HG03095 (cell line): ENCODE measurements around the gene MYOM1.
A peak's percentile ranks its signal among the peaks of the same experiment; 100 is the strongest.

Experiments used
- ATAC-seq: cut with Tn5 transposase; IDR thresholded peaks from one replicate; pipeline ENCODE4 v1.9.1; 2021; ENCODE audit warnings: moderate library complexity; ENCODE audit not compliant: unreplicated experiment

Gene MYOM1

DNA sequence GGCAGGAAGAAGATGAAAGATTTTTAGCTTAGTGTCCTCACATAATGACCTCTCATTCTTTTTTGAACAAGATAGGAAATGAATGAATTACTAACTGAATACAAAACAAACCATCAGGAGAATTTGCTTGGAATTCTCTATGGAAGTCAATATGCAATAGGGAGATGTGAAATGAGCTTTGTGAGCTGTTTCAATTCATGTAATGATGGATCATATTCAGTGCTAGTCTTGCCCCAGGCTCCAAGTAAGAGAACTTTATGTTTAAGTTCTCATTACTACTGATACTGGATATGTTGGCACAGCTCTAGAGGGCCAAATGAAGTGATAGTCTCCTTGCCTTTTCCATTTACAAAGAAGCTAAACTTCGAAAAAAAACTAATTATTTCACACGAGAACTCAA lies 29.2 kb downstream of the MYOM1 start:
- no peak for ATAC-seq

DNA sequence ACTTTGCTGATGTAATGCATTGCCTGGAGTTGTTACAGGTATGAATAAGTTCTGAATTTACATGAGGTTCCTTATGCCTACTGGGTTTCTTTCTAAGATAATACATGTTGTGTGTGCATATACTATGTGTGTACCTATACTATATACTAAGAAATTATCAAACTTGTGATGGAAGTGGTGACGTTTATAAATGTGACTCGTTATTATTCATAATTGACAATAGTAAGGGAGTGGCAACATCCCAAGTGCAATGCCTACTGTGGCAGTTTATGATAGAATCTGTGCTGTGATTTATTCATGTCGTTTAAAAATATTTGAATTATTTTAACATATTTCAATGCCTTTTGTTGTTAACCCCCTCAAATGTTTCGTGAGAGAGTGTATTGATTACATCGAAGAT lies 29.9 kb downstream of the MYOM1 start:
- no peak for ATAC-seq

DNA sequence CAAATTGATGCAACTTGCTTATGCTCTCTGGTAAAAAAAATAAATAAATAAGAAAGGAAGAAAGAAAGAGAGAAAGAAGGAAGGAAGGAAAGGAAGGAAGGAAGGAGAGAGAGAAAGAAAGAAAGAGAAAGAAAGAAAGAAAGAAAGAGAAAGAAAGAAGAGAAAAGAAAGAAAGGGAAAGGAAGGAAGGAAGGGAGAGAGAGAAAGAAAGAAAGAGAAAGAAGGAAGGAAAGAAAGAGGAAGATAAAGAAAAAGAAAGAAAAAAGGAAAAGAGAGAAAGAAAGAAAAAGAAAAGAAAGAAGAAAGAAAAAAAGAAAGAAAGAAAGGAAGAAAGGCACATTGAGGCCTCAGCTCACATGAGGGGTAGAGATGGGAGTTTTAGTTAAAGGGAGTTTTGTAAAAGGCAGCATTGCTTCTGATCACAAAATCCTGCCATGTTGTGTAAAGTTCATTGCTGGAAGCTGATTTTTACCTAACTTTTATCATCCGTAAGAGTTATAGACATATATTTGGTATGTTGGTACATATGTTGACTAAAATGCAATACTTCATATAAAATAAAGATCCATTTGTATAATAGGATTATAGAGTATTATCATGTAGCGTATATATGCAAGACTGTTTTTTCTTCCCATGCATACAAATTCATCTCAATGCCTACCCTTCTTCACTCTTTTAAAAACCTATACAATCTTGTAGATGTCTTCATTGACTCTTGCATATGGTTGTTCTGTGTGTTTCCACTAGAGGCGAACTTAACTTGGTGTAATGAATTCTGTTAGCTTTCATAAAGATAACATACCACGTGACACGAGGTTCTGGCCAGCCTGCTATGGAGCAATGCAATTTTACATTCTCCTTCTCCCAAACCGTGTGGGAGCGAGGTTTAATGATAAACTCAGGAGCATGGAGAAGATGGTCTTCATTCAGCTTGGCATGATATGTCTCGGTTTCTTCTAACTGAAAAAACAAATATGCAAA lies 32.8 kb downstream of the MYOM1 start:
- no peak for ATAC-seq

DNA sequence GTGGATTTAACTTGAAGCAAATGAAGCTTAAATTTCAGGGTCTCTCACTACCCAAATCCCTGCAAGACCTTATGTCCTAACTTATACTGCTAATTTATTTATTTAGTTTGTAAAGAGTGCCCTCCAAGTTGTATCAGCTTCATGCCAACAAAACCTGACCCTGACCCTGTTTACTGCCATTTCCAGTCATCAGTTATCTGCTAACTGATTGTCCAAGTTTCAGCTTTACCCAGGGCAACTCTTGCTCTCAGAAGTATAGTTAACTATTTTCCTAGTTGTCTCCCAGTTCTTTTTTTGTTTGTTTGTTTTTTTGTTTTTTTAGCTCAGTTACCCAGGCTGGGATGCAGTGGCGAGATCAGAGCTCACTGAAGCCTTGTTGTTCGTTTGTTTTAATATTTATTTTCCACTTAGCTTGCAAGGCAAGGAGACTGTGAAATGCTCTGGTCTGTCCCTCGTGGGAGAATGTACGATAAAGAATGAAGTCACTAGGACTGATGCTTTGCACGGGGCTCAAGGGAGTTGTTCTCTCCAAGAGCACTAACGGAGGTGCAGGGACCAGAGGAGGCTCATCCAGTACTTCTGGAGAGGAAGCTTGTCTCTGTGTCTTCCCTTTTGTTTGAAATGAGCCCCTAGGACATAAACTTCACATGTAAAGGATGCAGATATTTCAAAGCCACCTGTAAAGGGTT lies 35.3 kb downstream of the MYOM1 start:
- no peak for ATAC-seq

DNA sequence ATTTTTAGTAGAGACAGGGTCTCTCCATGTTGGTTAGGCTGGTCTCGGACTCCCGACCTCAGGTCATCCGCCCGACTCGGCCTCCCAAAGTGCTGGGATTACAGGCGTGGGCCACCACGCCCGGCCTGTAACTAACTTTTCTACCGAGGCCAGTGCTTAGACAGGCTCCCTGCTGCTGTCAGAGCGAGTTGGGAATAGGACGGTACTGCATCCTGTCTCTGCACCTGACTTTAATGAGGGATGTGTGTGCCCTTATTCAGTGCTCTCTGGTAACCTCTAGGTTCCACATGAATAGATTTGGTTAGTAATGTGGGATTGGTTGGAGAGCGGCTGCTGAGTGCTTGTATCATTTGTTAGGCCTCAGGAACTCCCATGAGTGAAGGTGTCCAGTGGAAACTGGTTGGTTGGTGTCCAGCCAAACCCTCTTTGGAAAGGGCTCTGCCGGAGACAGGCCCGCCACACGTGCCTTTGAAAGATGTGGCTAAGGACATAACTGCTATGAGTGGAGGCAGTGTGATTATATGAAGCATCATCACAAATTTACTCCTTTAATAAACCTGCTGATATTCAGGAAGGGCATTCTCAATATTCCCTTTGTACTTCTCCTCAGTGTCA lies 36.6 kb downstream of the MYOM1 start:
- no peak for ATAC-seq

DNA sequence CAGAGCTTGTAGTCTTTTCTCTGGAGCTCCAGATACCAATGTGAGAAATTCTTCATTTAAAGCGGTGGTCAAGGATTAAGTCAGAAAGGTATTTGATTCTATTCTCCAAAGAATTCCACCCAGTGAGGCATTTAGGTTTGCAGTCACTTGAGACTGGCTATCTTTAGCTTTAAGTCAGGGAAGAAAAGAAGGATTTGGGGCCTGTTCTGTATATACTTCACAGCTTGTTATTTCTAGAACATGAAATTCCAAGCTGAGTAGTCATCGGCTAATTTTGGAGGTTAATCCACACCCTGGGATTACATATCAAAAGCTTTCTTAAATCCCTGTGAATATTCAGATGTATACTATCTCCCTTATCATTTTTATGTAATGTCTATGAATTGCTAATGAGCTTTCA lies 39.4 kb downstream of the MYOM1 start:
- no peak for ATAC-seq

DNA sequence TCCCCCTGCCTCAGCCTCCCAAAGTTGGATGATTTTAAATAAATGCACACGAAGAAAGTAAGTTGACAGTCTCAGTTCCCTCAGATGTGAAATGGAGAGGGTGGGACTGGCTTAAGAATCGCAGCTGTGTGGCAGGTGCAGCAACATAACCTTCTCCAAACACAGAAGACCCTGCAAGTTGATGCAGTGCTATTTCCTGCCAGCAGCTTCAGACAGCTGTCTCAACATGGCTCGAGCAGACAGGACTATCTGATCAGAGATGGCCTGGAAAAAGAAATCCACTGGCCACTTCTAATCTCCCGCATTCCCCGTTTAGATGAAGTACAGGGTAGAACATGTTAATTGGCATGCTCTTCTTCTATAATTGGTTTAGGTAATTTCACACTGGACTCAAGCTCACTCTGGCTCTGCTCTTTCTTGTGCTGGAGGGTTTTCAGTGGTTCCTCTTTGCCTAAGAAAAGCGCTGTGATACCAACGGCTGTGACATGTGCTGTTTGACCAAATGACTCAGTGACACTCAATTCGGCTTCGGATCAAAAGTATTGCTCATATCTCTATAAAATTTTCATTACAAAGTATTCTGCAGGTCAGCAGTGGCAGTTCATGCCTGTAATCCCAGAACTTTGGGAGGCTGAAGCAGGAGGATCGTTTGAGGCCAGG lies 40.2 kb downstream of the MYOM1 start:
- peak; percentile 49 for ATAC-seq

DNA sequence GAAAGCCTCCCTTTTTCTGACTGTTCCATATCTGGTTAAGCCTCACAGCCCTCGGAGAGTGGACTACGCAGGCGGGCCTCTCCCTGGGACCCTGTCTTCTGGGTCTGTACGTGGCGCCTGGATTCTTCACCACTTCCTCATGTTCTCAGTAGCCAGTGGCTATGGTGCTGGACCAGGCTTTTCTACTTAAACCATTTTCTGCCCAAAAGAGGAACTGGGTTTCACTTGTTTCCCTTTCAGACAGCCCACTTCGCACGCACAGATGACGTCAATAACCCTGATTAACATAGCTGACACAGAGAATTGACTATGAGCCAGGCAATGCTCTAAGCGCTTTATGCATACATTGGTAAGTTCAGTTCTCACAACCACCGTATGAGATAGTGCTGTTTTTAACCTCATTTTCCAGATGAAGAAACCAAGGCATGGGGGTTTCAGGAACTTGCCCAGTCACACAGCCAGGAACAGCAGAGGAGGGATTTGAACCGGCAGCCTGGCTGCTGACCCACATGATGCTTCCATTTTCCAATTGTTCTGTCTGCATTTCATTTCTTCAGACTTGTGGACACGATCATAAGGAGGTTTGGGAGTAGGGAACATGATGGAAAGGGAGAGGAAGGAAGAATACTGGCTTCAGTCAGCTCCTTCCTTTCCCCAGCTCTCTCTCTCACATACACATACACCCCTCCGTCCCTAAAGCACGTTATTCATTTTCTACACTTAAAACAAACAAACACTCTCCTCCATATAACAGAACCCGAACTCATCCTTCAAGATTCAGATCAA lies 41.7 kb downstream of the MYOM1 start:
- ATAC-seq = peak; percentile 73

DNA sequence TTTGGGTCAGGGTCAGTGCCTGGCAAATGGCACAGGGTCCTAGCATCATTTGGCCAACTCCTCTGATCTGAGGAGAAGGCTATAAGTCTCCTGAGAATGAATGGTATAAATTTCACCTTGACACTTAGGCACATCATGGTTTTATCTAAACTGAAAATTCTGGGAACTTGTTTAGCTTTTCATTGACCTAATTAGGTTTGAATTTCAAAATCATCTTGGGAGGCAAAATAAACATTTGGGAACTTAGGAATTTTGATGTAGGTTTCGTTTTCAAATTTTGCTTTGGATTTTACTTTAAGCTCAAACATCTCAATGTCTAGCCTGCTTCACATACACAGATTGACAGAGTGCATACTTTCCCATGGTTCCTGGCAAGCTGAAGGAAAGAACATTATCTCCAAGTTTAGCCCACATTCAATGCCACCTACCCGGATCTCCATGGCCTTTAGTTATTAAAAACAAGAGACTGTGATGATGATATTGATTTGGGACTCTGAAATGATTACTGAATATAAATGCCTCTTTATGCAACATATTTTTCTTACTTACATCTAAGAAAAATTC lies 44.5 kb downstream of the MYOM1 start:
- ATAC-seq = no peak

DNA sequence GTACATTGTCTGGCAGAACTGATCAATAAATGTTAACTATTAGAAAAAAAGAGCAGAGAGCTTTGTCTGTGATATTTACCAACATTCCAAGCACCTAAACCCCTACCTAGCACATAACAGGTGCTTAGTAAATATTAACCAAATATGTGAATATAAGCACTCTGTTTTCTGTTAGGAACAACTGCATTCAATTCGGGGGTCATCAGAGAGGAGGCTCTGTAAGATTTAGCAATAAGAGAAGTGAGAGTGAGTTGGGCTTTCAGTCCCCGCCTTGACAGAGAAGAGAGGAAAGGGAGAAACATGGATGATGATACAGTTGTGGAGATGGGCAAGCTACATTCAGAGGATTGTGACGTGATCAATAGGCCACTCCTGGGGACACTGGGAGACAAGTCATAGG lies 47.7 kb downstream of the MYOM1 start:
- ATAC-seq = no peak

DNA sequence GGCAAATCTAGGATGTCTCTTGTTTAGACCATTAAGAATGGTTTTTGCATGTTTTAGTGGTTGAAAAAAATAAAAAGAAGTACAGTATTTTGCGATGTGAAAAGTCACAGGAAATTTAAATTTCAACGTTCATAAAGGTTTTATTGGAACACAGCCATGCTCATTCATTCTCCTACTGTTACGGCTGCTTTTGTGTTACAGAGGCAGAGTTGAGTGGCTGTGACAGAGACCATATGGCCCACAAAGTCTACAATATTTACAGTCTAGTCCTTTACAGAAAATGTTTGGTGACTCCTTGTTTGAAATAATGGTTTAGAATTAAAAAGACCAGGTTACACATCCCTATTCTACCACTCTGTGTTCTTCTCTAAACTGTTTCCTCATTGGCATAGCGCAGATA lies 48.1 kb downstream of the MYOM1 start:
- ATAC-seq = no peak

DNA sequence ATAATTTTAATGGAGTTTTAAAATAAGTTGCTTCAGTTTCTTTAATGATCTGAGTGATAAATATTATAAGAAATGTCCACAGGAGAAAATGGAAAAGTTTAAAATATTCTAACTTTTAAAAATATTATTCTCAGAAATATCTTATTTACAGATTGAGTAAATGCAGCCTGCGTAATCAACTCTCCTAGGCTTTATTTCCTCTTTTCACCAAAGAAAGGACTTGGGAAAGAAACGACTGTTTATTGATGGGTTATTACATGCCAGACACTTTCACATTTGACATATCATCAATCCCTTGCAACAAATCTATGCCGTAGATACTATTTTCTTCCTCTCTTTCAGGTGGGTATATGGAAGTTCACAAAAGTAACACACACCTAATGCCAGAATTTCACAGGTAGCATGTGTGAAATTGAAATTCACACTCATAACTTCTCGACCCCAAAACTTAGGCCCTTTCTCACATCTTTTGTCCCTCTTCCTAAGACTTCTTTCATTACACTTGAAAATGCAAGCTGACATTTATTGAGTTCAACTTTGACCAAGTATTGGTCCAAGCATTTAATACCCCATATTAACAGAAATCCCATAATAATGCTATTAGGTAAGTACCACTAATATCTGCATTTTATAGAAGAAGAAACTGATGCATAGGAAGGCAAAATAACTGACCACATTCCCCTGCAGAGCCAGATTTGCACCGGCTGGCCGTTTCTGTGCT lies 49.2 kb downstream of the MYOM1 start:
- ATAC-seq = no peak

DNA sequence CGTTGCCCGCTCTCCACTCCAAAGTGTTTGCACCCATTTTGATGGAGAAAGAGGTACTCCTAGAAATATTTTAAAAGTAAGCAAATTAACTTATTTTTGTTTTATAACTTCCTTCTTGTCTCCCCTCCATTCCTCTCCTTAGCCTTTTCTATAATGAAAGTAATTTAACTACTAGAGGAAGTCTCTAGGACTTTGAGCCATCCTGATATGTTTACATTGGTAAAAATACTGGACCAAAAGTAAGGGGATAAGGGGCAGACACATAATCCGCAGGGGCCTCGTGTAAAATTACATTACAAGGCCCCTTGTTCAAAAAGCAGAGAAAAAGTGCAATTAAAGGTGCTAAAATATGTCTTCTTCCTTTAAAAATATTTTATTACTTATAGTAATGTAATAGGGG lies 55.4 kb downstream of the MYOM1 start:
- no peak for ATAC-seq

DNA sequence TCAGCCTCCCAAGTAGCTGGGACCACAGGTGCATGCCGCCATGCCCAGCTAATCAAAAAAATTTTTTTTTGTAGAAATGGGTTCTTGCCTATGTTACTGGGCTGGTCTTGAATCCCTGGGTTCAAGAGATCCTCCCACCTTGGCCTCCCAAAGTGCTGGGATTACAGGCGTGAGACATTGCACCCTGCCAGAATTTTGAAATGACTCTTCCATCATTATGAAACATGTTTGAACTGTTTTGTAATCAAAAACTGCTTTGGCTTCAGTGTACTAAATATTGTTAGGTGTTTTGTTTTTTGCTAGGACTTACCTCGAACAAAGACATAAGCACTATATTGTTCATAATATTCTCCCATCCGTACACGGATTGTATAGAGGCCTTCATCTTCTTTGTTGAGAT lies 55.8 kb downstream of the MYOM1 start:
- no peak for ATAC-seq

DNA sequence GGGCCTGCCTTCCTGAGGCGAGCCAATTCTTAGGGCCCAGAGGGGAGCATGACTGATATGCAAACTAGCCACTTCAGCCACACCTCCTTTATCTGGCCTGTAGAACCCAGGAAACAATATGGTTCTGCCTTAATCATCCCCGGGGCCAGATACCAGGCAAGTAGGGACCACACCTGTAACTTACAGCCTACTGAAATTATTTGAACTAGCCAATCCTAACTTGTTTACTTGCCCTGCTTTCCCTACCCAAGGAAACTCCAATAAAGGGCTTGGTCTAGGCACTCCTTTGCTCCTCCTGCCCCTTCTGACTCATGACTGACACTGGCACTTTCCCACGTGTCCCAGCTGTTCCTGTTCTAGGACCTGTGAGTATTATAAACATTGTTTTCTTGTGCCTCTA lies 57.6 kb downstream of the MYOM1 start:
- ATAC-seq = no peak

DNA sequence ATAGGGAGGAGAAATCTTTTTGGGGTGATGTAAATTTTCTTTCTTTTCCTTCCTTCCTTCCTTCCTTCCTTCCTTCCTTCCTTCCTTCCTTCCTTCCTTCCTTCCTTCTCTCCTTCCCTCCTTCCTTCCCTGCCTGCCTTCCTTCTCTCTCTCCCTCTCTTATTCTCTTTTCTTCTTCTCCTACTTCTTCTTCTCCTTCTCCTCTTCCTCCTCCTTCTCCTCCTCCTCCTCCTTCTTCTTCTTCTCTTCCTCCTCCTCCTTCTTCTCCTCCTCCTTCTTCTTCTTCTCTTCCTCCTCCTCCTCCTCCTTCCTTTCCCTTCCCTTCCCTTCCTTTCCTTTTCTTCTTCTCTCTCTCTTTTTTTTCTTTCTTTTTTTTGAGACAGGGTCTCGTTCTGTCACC lies 59.9 kb downstream of the MYOM1 start:
- no peak for ATAC-seq

DNA sequence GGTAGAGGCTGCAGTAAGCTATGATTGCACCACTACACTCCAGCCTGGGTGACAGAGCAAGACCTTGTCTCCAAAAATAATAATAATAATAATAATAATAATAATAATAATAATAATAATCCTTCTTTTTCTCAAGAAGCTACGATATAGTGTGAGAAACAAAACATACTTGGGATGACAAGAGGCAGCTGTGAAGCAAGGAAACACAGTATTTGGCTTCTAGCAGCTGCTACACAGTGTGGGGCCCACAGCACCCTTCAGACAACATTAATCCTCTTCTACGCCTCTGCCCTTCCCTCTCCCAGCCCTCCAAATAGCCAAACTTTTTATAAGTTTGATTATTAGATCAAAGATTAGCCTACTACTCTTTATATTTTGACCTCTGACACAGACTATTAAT lies 62.2 kb downstream of the MYOM1 start:
- no peak for ATAC-seq

DNA sequence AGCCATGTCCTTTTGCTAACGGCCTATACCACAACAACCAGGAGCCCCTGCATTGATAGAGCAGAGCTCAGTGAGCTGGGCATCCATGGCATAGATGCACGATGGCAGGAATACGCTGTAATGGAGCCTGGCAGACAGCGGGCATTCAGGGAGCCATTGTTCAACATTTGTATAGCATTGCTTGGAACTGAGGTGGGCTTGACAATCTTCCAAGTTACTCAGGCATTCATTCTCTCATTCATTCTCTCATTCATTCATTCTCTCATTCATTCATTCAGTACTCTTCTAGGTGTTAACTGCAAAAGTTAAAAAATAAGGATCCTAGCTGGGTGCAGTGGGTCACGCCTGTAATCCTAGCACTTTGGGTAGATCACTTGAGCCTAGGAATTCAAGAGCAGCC lies 62.7 kb downstream of the MYOM1 start:
- no peak for ATAC-seq

DNA sequence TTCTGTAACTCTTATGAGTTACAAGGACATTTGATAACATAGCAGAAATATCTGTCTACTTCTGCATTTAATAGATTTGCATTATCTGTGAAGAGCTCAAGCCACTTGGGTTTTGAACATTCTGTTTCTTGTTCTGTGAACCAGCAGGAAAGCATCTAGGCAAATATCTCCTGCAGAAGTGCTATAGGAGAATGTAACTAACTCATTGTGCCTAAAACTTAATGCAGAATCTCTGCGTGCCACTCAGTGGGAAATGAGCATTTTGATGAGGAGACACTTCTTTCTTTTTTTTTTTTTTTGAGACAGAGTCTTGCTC lies 63.5 kb downstream of the MYOM1 start:
- no peak for ATAC-seq

DNA sequence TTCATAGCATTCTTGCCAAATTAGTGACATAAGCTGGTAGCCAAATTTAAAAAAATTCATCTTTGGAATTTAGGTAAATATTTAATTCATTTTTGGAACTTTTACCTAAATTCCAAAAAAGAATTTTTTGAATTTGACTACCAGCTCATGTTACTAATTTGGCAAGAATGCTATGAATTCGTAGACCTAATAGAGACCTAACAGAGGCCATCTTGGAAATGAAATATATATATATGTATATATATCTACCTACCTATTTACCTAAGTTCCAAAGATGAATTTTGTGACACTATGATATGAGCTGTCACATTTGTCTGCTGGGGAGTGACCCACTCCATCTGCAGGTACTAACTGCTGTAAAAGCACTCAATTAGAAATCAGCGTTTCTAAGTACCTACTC lies 65.6 kb downstream of the MYOM1 start:
- ATAC-seq = no peak
